Fibroblast of the aortic adventitia (primary cell): ENCODE data around the gene TMEM101. TPM values are rescaled to one million over a fixed set of nuclear protein-coding genes. Genes with fewer than 3 reads are reported as not detected.
A peak's percentile ranks its signal among the peaks of the same experiment; 100 is the strongest.

Source experiments
- DNase-seq: peaks from one replicate; pipeline ENCODE4 v3.0.0-alpha.2; 2010; ENCODE audit warnings: low read depth
- H3K4me3 ChIP-seq: 2 replicates; pipeline ENCODE4 v1.5.1; 2011; ENCODE audit warnings: low read depth, mild to moderate bottlenecking, control low read depth, low read length, moderate library complexity
- CTCF ChIP-seq: IDR thresholded peaks from 2 replicates; pipeline ENCODE4 v1.5.1; 2011; ENCODE audit warnings: mild to moderate bottlenecking, low read length, control low read depth, inconsistent platforms; ENCODE audit not compliant: insufficient read depth
- total RNA-seq: library from RNA; depleted of rRNA; stranded (reverse); fragments of >200 nt; gene quantifications from 2 replicates; pipeline ENCODE4 v1.2.3, GENCODE V29; 2012; ENCODE audit warnings: low replicate concordance

TMEM101 gene
- 28.5 and 41.9 TPM in 2 replicates for total RNA-seq

- DNase-seq = peak; percentile 96
- peak within 1 kb of the TSS; percentile 95 for H3K4me3 ChIP-seq
- TF ChIP-seq CTCF = no peak
Observed at GRCh38 chr17:44014437-44015172, at the start of gene TMEM101. TMEM101 (minus strand) TSS chr17:44014963; CDS start chr17:44014952, 11 bp downstream.

GRCh38 chr17:44063704-44064639 is 49.2 kb upstream of the TMEM101 start:
- TF ChIP-seq CTCF = no peak
- no peak overlapping the region for H3K4me3 ChIP-seq
- DNase-seq = no peak

- H3K4me3 ChIP-seq = no peak overlapping the region
- no peak for TF ChIP-seq CTCF
- DNase-seq = no peak
Observed at GRCh38 chr17:44062871-44063270, 48.1 kb upstream of the TMEM101 start.

- peak; percentile 19 for DNase-seq
- H3K4me3 ChIP-seq = no peak overlapping the region
- no peak for TF ChIP-seq CTCF
Observed at GRCh38 chr17:44061446-44061845, 46.7 kb upstream of the TMEM101 start.

GRCh38 chr17:44059101-44059892 is 44.5 kb upstream of the TMEM101 start:
- no peak overlapping the region for H3K4me3 ChIP-seq
- no peak for DNase-seq
- TF ChIP-seq CTCF = no peak

GRCh38 chr17:44053125-44053872 is 38.5 kb upstream of the TMEM101 start:
- H3K4me3 ChIP-seq = no peak overlapping the region
- no peak for DNase-seq
- TF ChIP-seq CTCF = no peak
